GM18498 (cell line): Measurements from ENCODE around the gene GPM6B.
"Not testable (repeated sequence)": the region's sequence is repeated elsewhere in the genome, so short reads cannot be mapped to it uniquely, and the experiment has no call there.

Experiments
- ATAC-seq: cut with Tn5 transposase; IDR thresholded peaks from one replicate; pipeline ENCODE4 v1.9.1; 2021; ENCODE audit warnings: mild to moderate bottlenecking, moderate library complexity; ENCODE audit not compliant: unreplicated experiment

The GPM6B gene

GRCh38 chrX:13732246-13733067, 84.4 kb downstream of the GPM6B start:
- no peak for ATAC-seq

- ATAC-seq, result not testable (repeated sequence)
Observed at GRCh38 chrX:13730523-13730922, 86.4 kb downstream of the GPM6B start.

- not testable (repeated sequence) for ATAC-seq
Observed at GRCh38 chrX:13726583-13726982, 90.3 kb downstream of the GPM6B start.

- not testable (repeated sequence) for ATAC-seq
Observed at GRCh38 chrX:13724878-13725277, 92.0 kb downstream of the GPM6B start.

- no peak for ATAC-seq
Observed at GRCh38 chrX:13721819-13722519, 94.9 kb downstream of the GPM6B start.

GRCh38 chrX:13721371-13721770, 95.5 kb downstream of the GPM6B start:
- ATAC-seq, result no peak
